Activated CD8-positive, alpha-beta T cell treated with anti-CD3 and anti-CD28 coated beads for 36 hours (primary cell): Measurements from ENCODE around the gene PPP1R18. TPM values are rescaled to one million over a fixed set of nuclear protein-coding genes. Genes with fewer than 3 reads are reported as not detected.
A peak's percentile ranks its signal among the peaks of the same experiment; 100 is the strongest.

Source experiments
- ATAC-seq: fragments of 200-7000 bp; cut with Tn5 transposase; one replicate; pipeline ENCODE4 v1.10.0; 2021; ENCODE audit warnings: mild to moderate bottlenecking, moderate library complexity
- CTCF ChIA-PET: fragments of 350-600 bp; sonication (Branson Sonifier 250); formaldehyde crosslinking; loops from one replicate; lab custom pipeline; 2021; ENCODE audit warnings: antibody characterized with exemption; lab: Charles Lee
- POLR2A ChIA-PET: fragments of 350-600 bp; sonication (Branson Sonifier 250); formaldehyde crosslinking; loops from one replicate; lab custom pipeline; 2021; ENCODE audit warnings: antibody characterized with exemption; lab: Charles Lee
- DNase-seq: peaks from one replicate; pipeline ENCODE4 v3.0.0-alpha.2; 2020
- H3K27ac Mint-ChIP-seq: one replicate; pipeline ENCODE4 v1.8.0; 2021; ENCODE audit warnings: mild to moderate bottlenecking, mixed read lengths
- H3K27me3 Mint-ChIP-seq: one replicate; pipeline ENCODE4 v1.8.0; 2021; ENCODE audit warnings: mixed read lengths
- H3K36me3 Mint-ChIP-seq: one replicate; pipeline ENCODE4 v1.8.0; 2021; ENCODE audit warnings: low read depth, mixed read lengths
- H3K4me1 Mint-ChIP-seq: one replicate; pipeline ENCODE4 v1.8.0; 2021; ENCODE audit warnings: low read depth, mixed read lengths
- H3K4me3 Mint-ChIP-seq: one replicate; pipeline ENCODE4 v1.8.0; 2021; ENCODE audit warnings: mild to moderate bottlenecking, moderate library complexity, mixed read lengths
- H3K9me3 Mint-ChIP-seq: one replicate; pipeline ENCODE4 v1.8.0; 2021; ENCODE audit warnings: mixed read lengths
- CTCF ChIP-seq: fragments of 200-600 bp; IDR thresholded peaks from one replicate; pipeline ENCODE4 v1.8.0; 2022; ENCODE audit warnings: antibody characterized with exemption, mild to moderate bottlenecking
- intact Hi-C: fragments of 100-400 bp; cut with micrococcal nuclease; formaldehyde crosslinking; loops from one replicate; pipeline ENCODE4 v1.10.0; 2022
- total RNA-seq, 2 experiments: library from RNA; stranded (reverse); gene quantifications; one replicate each; pipeline ENCODE4 v1.2.3, GENCODE V29; 2021

The PPP1R18 gene
- total RNA-seq, 2 experiments from 2014 or later: 174 to 177 TPM

DNA sequence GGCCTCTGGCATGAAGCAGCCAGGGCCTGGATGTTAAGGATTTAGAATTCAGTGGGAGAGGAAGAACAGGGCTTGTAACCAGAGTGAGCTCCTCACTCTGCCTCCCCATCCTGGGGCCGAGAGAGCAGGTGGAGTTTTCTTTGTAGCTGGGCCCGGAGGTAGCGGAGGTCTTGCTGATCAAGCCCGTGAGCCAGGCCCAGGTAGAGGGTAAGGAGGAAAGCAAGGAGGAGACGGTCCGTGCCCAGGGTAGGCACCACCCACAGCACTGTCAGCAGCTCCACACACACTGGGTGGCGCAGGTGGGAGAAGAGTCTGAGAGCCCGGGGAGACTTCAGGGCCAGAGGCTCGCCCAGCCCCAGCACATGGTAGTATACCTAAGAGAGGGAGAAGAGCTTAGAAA is 2.1 kb upstream of the PPP1R18 start:
- intact Hi-C loops: no loop called here
- CTCF ChIA-PET: interaction anchor here (1.0 to 6.6 kb wide), 5 partner anchors 10 to 42 kb away, joined by 4 to 51 read pairs (median 9); partner anchors contain the start of genes MDC1 and TUBB
- Mint-ChIP-seq H3K27me3 (no peaks in the 10 kb centered on the region), H3K4me3 (peak overlapping the region; percentile 88), H3K9me3 (no peaks in the 10 kb centered on the region), H3K36me3 (peaks cover 44% of the 10 kb centered on the region), H3K27ac (peak overlapping the region; percentile 88), H3K4me1 (peaks cover 38% of the 10 kb centered on the region)
- POLR2A ChIA-PET: interaction anchor here (0.5 to 7.4 kb wide), 10 partner anchors 9 to 74 kb away, joined by 3 to 86 read pairs (median 4); partner anchors contain the start of genes MDC1 and TUBB
- DNase-seq (no peak), ATAC-seq (no peak)
- TF ChIP-seq CTCF: no peak

DNA sequence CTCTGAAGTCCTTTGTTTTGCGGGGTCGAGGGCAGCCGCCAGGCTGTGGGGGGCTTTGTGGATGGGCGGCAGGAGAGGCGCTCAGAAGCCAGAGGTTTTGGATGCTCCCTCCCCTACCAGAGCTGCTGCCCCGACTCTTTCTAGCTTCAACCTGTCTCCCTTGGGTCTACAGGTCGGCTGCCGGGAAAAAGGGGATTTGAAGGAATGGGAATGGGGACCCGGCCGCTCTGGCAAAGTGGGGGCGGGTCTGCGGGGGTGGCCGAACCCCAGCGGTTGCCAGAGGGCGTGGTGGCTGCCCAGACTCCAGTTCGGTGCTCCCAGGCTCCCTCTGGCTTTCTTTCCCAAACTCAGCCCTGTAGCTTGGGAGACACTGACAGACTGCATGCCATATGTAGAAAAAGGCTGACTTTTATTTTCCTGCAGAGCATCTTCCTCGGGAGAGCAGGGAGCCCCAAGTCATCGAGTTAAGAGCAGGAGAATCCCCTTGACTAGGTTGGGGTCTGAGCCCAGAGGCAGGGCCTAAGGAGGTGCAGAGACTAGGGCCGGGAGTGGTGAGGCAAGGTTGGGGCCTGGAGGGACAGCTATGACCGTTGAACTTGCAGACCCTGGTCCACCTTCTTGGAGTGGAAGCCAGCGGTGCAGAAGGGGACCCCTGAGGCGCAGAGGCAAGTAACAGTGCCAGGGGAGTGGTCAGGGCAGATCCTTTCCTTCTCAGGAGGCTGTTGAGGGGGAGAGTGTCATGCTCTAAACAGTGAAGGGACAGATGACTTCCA is 1.4 kb upstream of the PPP1R18 start:
- Mint-ChIP-seq H3K9me3 (no peaks in the 10 kb centered on the region), H3K36me3 (peaks cover 51% of the 10 kb centered on the region), H3K4me1 (peaks cover 38% of the 10 kb centered on the region), H3K4me3 (peak overlapping the region; percentile 88), H3K27me3 (no peaks in the 10 kb centered on the region), H3K27ac (peak overlapping the region; percentile 88)
- ATAC-seq (no peak), DNase-seq (no peak)
- no peak for TF ChIP-seq CTCF
- ChIA-PET POLR2A (interaction anchor here (1.0 to 7.4 kb wide), 8 partner anchors 9 to 73 kb away, joined by 3 to 86 read pairs (median 9); partner anchors contain the start of genes MDC1 and TUBB), CTCF (interaction anchor here (1.0 to 6.6 kb wide), 6 partner anchors 9 to 43 kb away, joined by 3 to 51 read pairs (median 8); partner anchors contain the start of genes MDC1 and TUBB)
- intact Hi-C loops: no loop called here

GRCh38 chr6:30686908-30687658 is 638 bp upstream of the PPP1R18 start:
- intact Hi-C loops: no loop called here
- no peak for TF ChIP-seq CTCF
- Mint-ChIP-seq H3K27me3 (no peaks in the 10 kb centered on the region), H3K27ac (peak overlapping the region; percentile 88), H3K4me3 (peak overlapping the region; percentile 88), H3K36me3 (peaks cover 58% of the 10 kb centered on the region), H3K4me1 (peaks cover 36% of the 10 kb centered on the region), H3K9me3 (no peaks in the 10 kb centered on the region)
- DNase-seq (peak; percentile 88), ATAC-seq (peak; percentile 21)
- ChIA-PET CTCF (interaction anchor here (1.0 to 6.6 kb wide), 4 partner anchors 8 to 44 kb away, joined by 3 to 51 read pairs (median 18); partner anchors contain the start of genes MDC1 and TUBB), POLR2A (interaction anchor here (1.0 to 7.4 kb wide), 7 partner anchors 8 to 72 kb away, joined by 3 to 86 read pairs (median 14); partner anchors contain the start of genes MDC1 and TUBB)

- CTCF ChIA-PET: interaction anchor here (18.6 kb wide), 1 partner anchor 44 kb away, joined by 704 read pairs; the partner anchor contains the start of genes MDC1 and TUBB
- Mint-ChIP-seq H3K4me1 (peaks cover 30% of the 10 kb centered on the region), H3K36me3 (peaks cover 73% of the 10 kb centered on the region), H3K4me3 (peak overlapping the region; percentile 88), H3K27ac (peak overlapping the region; percentile 88), H3K9me3 (no peaks in the 10 kb centered on the region), H3K27me3 (no peaks in the 10 kb centered on the region)
- no peak for TF ChIP-seq CTCF
- no peak for ATAC-seq
- intact Hi-C loops: no loop called here
- peak; percentile 50 for DNase-seq
- POLR2A ChIA-PET: interaction anchor here (0.7 to 15.7 kb wide), 10 partner anchors 10 to 192 kb away, joined by 3 to 500 read pairs (median 4); partner anchors contain the start of genes MDC1, PRR3 and TUBB
Observed at GRCh38 chr6:30685157-30686008, 1.1 kb downstream of the PPP1R18 start.
